Spleen (tissue), 11 donors: ENCODE results near the gene SUPT3H. TPM values are rescaled to one million over a fixed set of nuclear protein-coding genes. Genes with fewer than 3 reads are reported as not detected.

Experiments used
- DNase-seq: peaks from one replicate; pipeline ENCODE4 v3.0.0-alpha.2; 2020
- H3K27ac ChIP-seq, 8 donors: fragments of 200-600 bp; sonication (generic) in 7 of 8; 1 replicate in 4 of 8; 2 replicates in 4 of 8; pipeline versions ENCODE4 v1.5.0 to v1.8.0; 2016 to 2021; ENCODE audit warnings: inconsistent platforms in 4 of 8, mild to moderate bottlenecking in 4 of 8, moderate library complexity in 1 of 8
- H3K27me3 ChIP-seq, 7 donors: fragments of 200-600 bp; sonication (generic) in 6 of 7; replicated peaks in 1 of 7; 1 replicate in 4 of 7; 2 replicates in 3 of 7; pipeline versions ENCODE4 v1.5.0 to v1.8.0; 2016 to 2021; ENCODE audit warnings: inconsistent platforms in 3 of 7, mild to moderate bottlenecking in 1 of 7
- H3K36me3 ChIP-seq, 6 donors: fragments of 200-600 bp; sonication (generic) in 5 of 6; 1 replicate in 4 of 6; 2 replicates in 2 of 6; pipeline versions ENCODE4 v1.5.0 to v1.8.0; 2016 to 2021; ENCODE audit warnings: inconsistent platforms in 2 of 6
- H3K4me1 ChIP-seq, 6 donors: fragments of 200-600 bp; sonication (generic) in 5 of 6; 1 replicate in 3 of 6; 2 replicates in 3 of 6; pipeline versions ENCODE4 v1.5.0 to v1.8.0; 2016 to 2021; ENCODE audit warnings: inconsistent platforms in 3 of 6
- H3K4me3 ChIP-seq, 8 donors: fragments of 200-600 bp; sonication (generic) in 7 of 8; 1 replicate in 4 of 8; 2 replicates in 4 of 8; pipeline versions ENCODE4 v1.5.0 to v1.8.0; 2016 to 2021; ENCODE audit warnings: inconsistent platforms in 4 of 8, mild to moderate bottlenecking in 4 of 8, moderate library complexity in 2 of 8
- H3K9me3 ChIP-seq, 8 donors: fragments of 200-600 bp; sonication (generic) in 7 of 8; 1 replicate in 4 of 8; 2 replicates in 4 of 8; pipeline versions ENCODE4 v1.5.0 to v1.8.0; 2016 to 2021; ENCODE audit warnings: inconsistent platforms in 4 of 8
- POLR2A ChIP-seq, 3 donors: fragments of 450-650 bp; IDR thresholded peaks; one replicate each; pipeline ENCODE4 v1.5.1; 2017; ENCODE audit warnings: antibody characterized with exemption in 3 of 3, mild to moderate bottlenecking in 1 of 3
- POLR2AphosphoS5 ChIP-seq, 3 donors: sonication (generic); formaldehyde crosslinking; IDR thresholded peaks; one replicate each; pipeline ENCODE4 v1.5.1; 2017; ENCODE audit warnings: antibody characterized with exemption in 3 of 3
- WGBS, 5 donors: extraction: QIAGEN DNeasy Blood & Tissue Kit in 3 of 5; methylation state at CpG; one replicate each; pipeline versions ENCODE4 v1.1.5 to v1.1.7; 2013 to 2018; 5-methylcytosine and 5-hydroxymethylcytosine counted together
- intact Hi-C: fragments of 100-400 bp; cut with DNase I; formaldehyde crosslinking; loops from one replicate; pipeline ENCODE4 v1.15.0; 2023; ENCODE audit warnings: low total_unique reads
- polyA plus RNA-seq, 3 donors: library from polyadenylated mRNA; stranded (reverse); fragments of 200-250 nt; gene quantifications; one replicate each; pipeline ENCODE4 v1.2.1, GENCODE V29; 2013
- total RNA-seq, 7 donors: library from RNA; depleted of rRNA in 3 of 7; stranded (reverse); fragments of >200 nt in 3 of 7; fragmentation: NEBNext Ultra II Directional in 4 of 7; extraction: Animal tissue kit (Norgen Biotek cat#: 25700) in 4 of 7; gene quantifications; one replicate each; pipeline versions ENCODE4 v1.1.0 to v1.2.1, GENCODE V29; 2016 to 2021
- TF ChIP-seq, protein P1 (sequence below), 11 experiments: fragments of 200-600 bp in 7 of 11; fragments of 450-650 bp in 4 of 11; sonication (generic) in 4 of 11; IDR thresholded peaks in 8 of 11; conservative IDR thresholded peaks in 3 of 11; 1 replicate in 7 of 11; 2 replicates in 4 of 11; pipeline versions ENCODE4 v1.4.0 to v1.8.0; 2016 to 2021; ENCODE audit warnings: antibody characterized with exemption in 11 of 11, inconsistent platforms in 4 of 11, mild to moderate bottlenecking in 1 of 11
- donor health status: healthy with polysubstance abuse.
- donor health status: DM: no; HTN: no; CAD: no; lungs with moderate emphysema.
- donor health status: DM: no; HTN: no; CAD: no.
- donor health status: Bipolar disorder and iron deficiency.
- donor health status: healthy.
- donor health status: DM: no; HTN: no; CAD: no.
- donor health status: DM: yes; HTN: yes; CAD: no.

SUPT3H gene
- total and polyA plus RNA-seq, 10 donors: 3.1 to 16.8 (median 6.2) TPM

DNA sequence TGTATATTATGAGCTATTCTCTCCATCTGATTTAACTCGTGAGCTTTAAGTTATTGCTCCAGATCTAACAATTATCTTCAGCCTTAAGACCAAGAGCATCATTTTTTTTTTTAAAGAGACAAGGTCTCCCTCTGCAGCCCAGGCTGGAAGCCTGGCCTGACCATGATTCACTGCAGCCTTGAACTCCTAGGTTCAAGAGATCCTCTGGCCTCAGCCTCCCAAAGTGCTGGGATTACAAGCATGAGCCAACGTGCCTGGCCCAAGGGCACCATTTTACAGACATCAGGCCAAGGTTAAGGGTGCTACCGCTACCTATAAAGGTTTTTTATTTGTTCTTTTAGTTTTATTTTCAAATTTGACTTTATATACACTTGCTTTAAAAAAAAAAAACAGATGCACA lies 2.3 kb downstream of the SUPT3H start:
- Histone ChIP-seq H3K4me1 (peaks cover 5 to 37% (median 18%) of the 10 kb centered on the region in 6 donors), H3K4me3 (no peak overlapping the region), H3K27ac (no peak overlapping the region), H3K36me3 (no peaks in the 10 kb centered on the region), H3K9me3 (no peaks in the 10 kb centered on the region), H3K27me3 (no peaks in the 10 kb centered on the region)
- intact Hi-C loops: no loop called here
- no peak for DNase-seq
- WGBS, 5 donors: 86 to 92% (median 88%) methylated on average over 3 of the region's 3 CpGs
- no peak for TF ChIP-seq POLR2A (IDR thresholded peaks at IDR 0.05)
- TF ChIP-seq, protein P1, sequence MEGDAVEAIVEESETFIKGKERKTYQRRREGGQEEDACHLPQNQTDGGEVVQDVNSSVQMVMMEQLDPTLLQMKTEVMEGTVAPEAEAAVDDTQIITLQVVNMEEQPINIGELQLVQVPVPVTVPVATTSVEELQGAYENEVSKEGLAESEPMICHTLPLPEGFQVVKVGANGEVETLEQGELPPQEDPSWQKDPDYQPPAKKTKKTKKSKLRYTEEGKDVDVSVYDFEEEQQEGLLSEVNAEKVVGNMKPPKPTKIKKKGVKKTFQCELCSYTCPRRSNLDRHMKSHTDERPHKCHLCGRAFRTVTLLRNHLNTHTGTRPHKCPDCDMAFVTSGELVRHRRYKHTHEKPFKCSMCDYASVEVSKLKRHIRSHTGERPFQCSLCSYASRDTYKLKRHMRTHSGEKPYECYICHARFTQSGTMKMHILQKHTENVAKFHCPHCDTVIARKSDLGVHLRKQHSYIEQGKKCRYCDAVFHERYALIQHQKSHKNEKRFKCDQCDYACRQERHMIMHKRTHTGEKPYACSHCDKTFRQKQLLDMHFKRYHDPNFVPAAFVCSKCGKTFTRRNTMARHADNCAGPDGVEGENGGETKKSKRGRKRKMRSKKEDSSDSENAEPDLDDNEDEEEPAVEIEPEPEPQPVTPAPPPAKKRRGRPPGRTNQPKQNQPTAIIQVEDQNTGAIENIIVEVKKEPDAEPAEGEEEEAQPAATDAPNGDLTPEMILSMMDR (IDR thresholded peaks at IDR 0.05 in 8 of 11, conservative IDR thresholded peaks at IDR 0.05 in 3 of 11): no peak
- no peak for TF ChIP-seq POLR2AphosphoS5 (IDR thresholded peaks at IDR 0.05)

DNA sequence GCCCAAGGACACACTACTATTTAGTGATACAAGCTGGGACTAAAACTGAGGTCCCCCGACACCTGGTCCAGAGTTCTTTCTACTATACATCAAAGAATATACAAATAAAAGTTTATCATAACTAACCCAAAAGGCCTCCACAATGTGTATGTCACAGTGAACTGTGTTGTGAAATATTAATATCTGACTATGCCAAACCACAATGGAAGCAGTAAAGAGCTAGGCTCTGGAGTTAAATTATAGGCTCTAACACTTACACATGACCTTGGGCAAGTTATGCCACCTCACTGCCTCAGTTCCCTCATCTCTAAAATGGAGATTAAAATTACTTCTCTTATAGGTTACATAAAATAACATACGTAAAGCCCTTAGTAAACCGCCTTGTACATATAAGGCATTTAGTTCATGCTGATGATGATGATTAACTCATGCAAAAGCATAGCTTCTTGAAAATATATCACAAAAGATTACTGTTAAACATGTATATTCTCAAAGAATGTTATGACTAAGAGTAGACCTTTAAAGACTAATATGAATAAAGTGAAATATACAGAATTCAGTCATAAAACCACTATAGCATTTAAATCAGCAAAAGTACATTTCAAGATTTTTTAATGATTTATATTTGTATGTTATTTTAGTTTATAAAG lies 5.7 kb downstream of the SUPT3H start:
- no peak for DNase-seq
- intact Hi-C loops: no loop called here
- H3K27ac ChIP-seq: no peak overlapping the region
- peaks cover 0 to 14% (median 8%) of the 10 kb centered on the region in 6 donors for H3K4me1 ChIP-seq
- no peak for TF ChIP-seq POLR2AphosphoS5 (IDR thresholded peaks at IDR 0.05)
- no peak for TF ChIP-seq POLR2A (IDR thresholded peaks at IDR 0.05)
- TF ChIP-seq, protein P1 (IDR thresholded peaks at IDR 0.05 in 8 of 11, conservative IDR thresholded peaks at IDR 0.05 in 3 of 11): no peak
- H3K27me3 ChIP-seq: no peaks in the 10 kb centered on the region
- WGBS, 5 donors: 93 to 96% (median 95%) methylated on average over 3 of the region's 3 CpGs
- no peaks in the 10 kb centered on the region for H3K9me3 ChIP-seq
- H3K4me3 ChIP-seq: no peak overlapping the region
- no peaks in the 10 kb centered on the region for H3K36me3 ChIP-seq

DNA sequence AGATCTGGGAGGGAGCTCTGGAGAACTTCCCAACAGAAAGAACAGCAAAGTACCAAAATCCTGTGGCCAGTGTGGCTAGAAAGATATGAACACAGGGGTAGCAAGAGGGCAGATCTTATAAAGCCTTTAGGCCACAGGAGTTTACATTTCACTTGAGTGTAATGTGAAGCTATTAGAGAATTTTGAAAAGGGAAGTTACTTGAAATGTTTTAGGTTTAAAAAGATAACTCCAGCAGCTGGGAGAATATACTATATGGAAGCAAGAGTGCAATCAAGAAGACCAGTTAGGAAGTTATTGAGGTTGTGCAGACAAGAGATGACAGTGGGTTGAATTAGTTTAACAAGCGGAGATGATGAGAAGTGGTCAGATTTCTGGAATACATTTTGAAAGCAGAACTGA lies 7.9 kb downstream of the SUPT3H start:
- no peak for TF ChIP-seq POLR2AphosphoS5 (IDR thresholded peaks at IDR 0.05)
- no peak for TF ChIP-seq POLR2A (IDR thresholded peaks at IDR 0.05)
- TF ChIP-seq, protein P1 (IDR thresholded peaks at IDR 0.05 in 8 of 11, conservative IDR thresholded peaks at IDR 0.05 in 3 of 11): no peak
- Histone ChIP-seq H3K9me3 (no peaks in the 10 kb centered on the region), H3K27me3 (no peaks in the 10 kb centered on the region), H3K4me3 (no peak overlapping the region), H3K4me1 (no peaks in the 10 kb centered on the region), H3K36me3 (no peaks in the 10 kb centered on the region), H3K27ac (no peak overlapping the region)
- WGBS, 5 donors: 66 to 88% (median 83%) methylated on average over 1 of the region's 1 CpG
- no peak for DNase-seq
- intact Hi-C loops: no loop called here

DNA sequence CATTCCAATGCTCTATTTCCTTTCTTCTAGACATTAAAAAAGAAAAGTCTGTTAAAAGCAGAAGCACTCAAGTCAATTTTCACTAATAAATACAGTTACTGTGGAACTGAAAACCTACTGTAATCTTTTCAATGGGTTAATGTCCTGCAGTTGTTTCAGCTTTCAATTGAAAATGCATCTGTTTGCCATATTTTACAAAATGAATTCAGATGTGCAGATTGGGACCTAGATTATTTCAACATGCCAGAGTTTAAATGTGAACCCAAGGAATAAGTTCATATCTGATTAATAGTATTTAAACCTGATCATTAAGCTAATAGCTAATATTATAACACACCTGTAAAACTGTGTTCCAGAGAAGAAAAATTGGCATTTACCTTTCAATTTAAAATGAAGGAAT lies 9.7 kb downstream of the SUPT3H start:
- Histone ChIP-seq H3K27ac (no peak overlapping the region), H3K4me1 (no peaks in the 10 kb centered on the region), H3K36me3 (no peaks in the 10 kb centered on the region), H3K4me3 (no peak overlapping the region), H3K9me3 (no peaks in the 10 kb centered on the region), H3K27me3 (no peaks in the 10 kb centered on the region)
- intact Hi-C loops: no loop called here
- TF ChIP-seq POLR2A (IDR thresholded peaks at IDR 0.05): no peak
- no peak for TF ChIP-seq POLR2AphosphoS5 (IDR thresholded peaks at IDR 0.05)
- DNase-seq: no peak
